GM19468 (cell line): Measurements from ENCODE around the gene BEND6.
"Not testable (repeated sequence)": the region's sequence is repeated elsewhere in the genome, so short reads cannot be mapped to it uniquely, and the experiment has no call there.

Experiments used
- ATAC-seq: cut with Tn5 transposase; IDR thresholded peaks from one replicate; pipeline ENCODE4 v1.9.1; 2021; ENCODE audit warnings: mild to moderate bottlenecking, moderate library complexity, moderate number of reproducible peaks; ENCODE audit not compliant: unreplicated experiment; ENCODE audit errors: extremely low read depth

The BEND6 gene

DNA sequence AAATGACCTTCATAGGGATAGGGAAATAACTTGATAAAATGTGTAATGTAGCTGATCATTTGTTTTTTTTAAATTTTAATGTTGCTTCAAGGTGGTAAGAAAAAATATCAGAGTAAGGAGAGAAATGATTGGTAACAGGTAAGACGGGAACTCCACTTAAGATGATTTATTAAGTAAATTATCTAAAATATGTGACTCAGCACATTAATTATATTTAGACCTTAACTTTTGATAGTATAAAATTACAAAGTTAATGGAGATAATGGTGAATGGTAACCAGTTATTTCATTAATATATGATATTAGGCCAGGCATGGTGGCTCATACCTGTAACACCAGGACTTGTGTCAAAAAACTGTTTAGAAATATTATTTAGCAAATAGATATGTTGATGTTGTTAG, 10.2 kb downstream of the BEND6 start:
- no peak for ATAC-seq

DNA sequence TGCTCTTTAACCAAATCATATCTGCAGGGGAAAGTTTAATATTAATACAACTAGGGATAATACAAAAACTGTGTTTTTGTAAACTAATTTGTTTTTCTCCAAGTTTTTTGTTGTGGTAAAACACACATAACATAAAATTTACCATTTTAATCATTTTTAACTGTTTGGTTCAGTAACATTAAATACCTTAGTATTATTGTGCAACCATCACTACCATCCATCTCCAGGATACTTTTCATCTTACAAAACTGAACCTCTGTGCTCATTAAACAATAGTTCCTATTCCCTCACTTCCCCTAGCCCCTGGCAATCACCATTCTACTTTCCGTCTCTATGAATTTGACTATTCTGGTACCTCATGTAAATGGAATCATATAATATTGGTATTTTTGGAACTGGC, 15.9 kb downstream of the BEND6 start:
- ATAC-seq, result no peak

DNA sequence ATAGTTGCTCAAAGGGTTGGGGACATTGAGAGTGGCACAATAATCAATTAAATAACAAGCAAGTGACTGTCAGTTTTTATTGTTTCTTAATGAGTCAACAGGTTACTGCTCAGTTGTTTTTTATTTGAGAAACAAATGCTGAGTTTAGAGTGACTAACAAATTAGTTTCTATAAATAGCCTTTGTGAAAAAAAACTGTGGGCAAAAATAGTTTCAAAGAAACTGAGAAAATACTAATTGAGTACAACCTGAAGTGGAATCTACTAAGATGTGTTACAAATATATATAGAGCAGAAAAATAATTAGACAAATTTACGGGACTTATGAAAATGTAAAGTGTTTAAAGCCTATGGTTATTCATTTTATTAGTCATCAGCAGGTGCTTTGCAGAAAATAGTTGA, 22.3 kb downstream of the BEND6 start:
- no peak for ATAC-seq

DNA sequence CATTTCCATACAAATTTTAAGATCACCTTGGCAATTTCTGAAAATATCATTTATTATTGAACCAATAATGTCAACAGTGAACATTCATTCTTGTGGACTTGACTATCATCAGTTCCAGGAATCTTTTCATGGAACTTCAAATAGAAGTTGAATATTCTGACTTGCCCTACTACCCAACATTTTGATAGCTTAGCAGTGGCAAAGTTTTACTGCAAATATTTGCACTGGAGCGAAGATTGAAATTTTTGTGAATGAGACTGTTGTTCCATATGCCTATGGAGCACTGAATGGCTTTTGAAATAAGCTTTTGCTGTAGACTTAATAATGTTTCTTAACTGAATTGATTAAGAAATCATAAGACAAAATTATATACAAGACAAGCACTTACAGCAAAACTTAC, 23.6 kb downstream of the BEND6 start:
- no peak for ATAC-seq

DNA sequence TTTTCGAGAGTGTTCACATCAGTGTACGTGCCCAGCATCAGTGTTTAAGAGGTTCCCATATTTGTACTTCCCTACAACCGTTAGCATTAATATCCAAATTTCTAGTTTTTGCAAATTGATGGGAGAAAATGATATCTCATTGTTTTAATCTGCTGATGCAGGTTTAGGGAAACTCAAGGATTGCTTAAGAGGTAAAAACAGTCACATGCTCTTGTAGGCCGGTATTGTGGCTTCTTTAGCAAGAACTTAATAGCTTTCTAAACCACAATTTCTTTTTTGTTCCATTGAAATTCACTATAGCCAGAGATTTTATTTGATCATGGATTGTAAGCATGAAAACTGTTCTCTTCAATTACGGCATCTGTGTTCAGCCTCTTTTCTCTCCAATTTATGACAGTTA, 29.5 kb downstream of the BEND6 start:
- no peak for ATAC-seq

DNA sequence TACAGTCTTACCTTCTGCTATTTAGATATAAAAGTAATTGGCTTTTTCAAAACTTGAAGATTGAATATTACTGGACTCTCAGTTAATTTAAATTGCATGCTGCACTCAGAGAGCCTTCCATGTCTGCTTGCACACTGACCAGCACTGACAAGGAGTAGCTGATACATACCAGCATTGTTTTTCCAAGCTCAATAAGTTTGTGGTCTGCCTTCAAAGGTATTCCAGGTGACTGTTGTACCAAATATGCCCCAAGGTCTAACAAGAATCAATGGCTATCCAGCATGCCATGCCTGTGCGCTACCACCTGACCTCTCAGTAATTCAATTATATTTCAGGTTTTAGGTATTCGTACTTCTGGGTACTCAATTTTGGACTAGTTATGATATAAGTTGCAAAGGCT, 30.0 kb downstream of the BEND6 start:
- no peak for ATAC-seq

DNA sequence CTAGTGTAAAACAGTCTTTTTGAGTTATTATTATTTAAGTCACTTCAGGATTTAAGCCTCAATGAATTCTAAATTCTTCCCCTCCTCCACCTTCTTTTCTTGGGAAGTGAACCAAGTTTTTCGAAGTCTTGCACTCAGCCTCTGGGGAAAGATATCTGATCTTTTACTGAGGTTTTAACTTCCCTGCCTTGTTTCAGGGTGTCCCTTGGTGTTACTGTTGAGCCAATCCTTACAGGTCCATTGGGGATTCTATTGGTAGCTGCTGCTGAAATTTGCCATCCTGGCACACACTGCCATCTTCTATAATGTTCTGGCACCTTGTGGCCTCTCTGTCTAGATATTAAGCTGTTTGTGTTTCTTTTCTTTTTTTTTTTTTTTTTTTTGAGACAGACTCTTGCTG, 31.7 kb downstream of the BEND6 start:
- no peak for ATAC-seq

DNA sequence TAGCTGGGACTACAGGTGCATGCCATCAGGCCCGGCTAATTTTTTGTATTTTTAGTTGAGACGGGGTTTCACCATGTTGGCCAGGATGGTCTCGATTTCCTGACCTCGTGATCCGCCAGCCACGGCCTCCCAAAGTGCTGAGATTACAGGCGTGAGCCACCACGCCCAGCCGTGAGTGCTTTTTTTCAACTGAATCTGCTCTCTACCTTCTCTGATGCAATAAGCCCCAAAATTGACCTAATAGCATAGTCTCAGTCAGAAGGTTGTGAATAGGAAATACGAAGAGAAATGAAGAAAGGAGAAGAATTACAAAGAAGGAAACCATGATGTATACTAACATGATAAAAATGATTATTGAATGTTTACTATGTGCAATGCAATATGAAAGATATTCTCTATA, 33.2 kb downstream of the BEND6 start:
- ATAC-seq, result no peak

DNA sequence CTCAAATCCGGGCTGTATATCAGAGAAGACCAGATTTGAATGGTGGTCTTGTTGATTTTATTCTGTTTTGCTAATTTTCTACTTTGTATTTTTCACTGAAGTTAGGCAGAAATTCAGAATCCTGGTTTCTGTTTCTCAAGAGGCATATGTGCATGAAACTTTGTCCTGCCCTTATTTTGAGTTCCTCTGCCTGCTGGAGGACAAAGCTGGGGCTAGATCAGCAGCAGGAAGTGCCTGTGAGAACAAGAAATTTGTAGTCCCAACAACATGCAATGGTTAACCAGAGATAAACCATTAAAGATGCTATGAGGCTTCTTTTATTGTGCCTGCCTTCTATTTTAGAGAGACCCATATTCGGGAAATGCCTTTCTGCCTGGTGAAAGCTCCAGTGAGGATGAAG, 37.1 kb downstream of the BEND6 start:
- ATAC-seq, result no peak

DNA sequence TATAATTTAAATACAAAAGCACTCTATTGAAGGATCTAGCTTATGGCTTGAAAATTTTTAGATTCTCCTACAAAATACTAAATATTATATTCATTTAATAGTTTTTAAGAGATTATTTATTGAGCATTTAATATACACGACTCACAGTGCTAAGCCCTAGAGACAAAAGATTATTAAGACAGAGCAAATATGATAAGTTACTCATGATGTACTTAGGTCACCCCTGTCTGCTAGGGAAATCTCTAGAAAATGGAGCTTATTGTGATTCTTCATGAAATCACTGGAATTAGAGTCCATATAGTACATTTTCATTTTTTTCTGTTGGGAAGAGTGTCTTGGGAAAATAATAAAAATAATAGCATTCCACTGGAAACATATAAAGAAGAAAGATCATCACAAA, 37.8 kb downstream of the BEND6 start:
- ATAC-seq, result no peak

DNA sequence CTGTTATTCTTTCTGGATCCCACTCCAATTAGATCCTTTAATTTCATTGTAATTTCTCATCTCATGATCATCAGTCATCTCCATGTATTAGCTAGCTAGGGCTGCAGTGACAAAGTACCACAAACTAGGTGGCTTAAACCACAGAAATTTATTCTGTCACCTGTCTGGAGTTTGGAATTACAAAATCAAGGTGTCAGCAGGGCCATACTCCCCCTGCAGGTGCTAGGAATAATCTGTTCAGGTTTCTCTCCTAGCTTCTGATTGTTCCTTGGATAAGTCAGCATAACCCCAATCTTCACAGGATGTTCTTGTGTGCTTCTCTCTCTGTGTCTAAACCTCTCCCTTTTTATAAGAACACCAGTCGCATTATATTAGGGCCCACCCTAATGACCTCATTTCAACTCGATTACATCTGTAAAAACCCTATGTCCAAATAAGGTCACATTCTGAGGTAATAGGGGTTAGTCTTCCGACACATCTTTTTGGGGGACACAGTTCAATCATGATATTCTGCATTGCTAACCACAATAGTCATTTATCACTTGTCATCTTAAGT, 40.5 kb downstream of the BEND6 start:
- ATAC-seq, result no peak

DNA sequence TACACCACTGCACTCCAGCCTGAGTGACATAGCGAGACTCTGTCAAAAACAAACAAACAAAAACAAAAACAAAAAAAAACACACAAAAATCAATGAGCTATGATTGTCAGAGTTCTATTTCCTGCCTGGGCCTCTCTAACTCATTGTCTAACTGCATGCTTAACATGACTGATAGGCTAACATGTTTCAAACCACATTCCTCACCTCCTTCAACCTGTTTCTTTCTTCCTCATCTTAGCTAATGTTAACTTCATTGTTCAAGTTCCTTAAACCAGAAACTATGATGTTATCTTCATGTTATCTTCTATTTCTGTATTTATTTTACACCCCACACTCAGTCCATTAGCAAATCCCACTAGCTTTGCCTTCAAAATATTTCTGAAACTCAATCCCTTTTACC, 41.5 kb downstream of the BEND6 start:
- no peak for ATAC-seq

DNA sequence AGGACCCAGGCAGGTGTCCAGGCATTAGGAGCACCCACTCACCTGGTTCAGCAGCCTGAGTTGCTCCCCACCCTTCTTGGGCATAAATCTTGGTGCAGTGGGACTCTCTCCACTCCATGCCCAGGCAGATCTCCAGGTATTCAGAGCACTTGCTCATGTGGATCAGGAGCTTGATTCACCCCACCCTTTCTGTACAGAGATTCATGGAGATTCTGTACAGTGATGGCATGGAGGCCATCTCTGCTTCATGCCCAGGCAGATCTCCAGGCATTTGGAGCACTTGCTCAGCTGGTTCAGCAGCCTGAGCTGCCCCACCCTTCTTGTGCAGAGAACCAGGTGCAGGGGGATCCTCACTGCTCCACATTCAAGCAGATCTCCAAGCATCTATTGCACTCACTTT, 44.1 kb downstream of the BEND6 start:
- no peak for ATAC-seq

DNA sequence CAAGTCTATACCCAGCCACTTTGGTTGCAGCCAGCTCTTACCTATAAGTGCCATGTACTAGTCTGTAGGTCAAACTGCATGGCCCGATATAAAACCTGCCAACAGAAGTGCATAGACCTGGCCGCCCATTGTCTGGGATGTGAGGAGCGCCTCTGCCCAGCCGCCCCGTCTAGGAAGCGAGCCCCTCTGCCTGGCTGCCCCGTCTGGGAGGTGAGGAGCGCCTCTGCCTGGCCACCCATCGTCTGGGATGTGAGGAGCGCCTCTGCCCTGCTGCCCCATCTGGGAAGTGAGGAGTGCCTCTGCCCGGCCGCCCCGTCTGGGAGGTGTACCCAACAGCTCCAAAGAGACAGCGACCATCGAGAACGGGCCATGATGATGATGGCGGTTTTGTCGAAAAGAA, 44.8 kb downstream of the BEND6 start:
- ATAC-seq, result not testable (repeated sequence)

DNA sequence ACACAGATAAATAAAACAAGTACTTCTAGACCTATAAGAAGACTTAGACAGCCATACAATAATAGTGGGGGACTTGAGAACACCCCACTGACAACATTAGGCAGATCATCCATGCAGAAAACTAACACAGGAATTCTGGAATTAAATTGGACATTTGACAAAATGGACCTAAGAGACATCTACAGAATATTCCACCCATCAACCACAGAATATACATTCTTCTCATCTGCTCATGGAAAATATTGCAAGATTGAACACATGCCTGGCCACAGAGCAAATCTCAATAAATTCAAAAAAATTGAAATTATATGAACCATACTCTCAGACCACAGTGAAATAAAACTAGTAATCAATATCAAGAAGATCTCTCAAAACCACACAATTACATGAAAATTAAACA, 47.3 kb downstream of the BEND6 start:
- no peak for ATAC-seq

DNA sequence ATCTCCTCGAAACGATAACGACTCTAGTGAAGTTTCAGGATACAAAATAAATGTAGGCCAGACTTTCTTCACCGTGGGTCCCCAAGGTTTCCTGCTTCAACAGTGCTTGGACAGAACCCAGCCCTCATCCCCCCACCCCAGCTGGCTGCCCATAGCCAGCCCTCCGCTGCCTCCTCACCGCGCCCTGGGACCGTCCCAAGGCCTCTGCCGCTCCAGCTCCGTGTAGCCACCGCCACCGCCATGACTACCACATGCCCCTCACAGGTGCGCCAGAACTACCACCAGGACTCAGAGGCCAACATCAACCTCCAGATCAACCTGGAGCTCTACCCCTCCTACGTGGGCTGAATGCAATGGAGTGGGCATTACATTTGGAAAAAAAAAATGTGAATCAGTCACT, 49.4 kb downstream of the BEND6 start:
- ATAC-seq, result no peak

DNA sequence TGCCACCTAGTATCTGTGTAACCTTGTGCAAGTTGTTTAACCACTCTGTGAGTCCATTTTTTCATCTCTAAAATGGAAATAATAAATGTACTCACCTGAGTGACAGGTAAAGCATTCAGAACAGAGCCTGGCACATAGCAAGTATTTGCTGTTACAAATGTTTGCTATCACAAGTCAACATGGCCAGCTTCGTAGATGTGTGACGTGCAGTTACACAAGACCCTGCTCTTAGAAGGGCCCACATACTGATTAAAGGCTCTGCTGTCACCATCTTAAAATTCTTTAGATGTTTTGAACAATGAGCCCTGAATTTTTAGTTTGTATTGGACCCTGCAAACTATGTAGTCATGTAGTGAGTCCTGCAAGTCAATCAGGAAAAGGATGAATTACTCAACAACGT, 51.2 kb downstream of the BEND6 start:
- no peak for ATAC-seq

DNA sequence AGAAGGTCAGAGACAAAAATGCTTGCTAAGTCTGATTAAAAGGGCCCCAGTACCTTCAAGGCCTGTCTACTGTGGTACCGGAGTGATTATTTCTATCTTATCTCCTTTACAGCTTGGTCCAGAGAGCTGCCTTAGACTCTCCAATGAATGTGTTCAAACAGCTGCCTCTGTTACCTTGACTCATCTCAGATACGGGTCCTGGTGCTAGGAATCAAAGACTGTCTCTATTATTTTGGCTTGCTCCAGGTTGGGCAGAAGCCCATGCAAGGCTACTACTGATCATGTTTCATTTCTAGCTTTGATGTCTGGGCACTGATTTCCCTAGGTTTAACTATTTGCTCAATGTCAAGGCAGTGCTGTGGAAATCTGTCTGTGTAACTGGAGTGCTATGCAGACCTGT, 53.2 kb downstream of the BEND6 start:
- not testable (repeated sequence) for ATAC-seq

DNA sequence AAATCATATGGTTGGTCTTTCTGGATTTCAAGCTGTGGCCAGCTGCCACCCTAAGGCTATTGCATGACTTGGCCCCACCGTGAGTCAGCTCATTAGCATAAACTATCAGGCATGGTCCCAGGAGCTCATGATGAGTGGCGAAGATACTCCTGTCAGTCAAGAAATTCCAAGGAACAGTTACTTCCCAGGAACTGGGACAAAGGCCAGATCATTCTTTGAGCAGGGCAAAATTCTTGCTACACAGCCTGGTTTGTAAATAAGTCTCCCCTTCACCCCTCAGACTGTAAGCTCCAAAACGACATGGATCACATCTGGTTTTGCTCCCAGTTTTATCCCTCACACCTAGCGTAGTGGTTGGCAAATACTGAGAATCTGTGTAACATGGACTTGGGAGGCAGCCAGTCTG, 58.6 kb downstream of the BEND6 start:
- ATAC-seq, result no peak

DNA sequence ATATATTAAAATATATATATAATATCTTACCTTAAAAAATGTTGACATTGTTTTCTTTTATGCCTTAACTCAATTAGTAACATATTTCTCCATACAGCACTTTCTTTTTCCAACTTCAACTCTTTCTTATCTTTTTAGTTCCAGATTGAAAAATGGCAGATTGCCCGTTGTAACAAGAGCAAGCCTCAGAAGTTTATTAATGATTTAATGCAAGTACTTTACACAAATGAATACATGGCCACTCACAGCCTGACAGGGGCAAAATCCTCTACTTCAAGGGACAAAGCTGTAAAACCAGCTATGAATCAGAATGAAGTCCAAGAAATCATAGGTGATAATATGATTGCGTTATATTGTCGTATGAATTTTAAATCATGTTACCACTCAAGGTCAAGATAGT, 62.2 kb downstream of the BEND6 start:
- no peak for ATAC-seq

DNA sequence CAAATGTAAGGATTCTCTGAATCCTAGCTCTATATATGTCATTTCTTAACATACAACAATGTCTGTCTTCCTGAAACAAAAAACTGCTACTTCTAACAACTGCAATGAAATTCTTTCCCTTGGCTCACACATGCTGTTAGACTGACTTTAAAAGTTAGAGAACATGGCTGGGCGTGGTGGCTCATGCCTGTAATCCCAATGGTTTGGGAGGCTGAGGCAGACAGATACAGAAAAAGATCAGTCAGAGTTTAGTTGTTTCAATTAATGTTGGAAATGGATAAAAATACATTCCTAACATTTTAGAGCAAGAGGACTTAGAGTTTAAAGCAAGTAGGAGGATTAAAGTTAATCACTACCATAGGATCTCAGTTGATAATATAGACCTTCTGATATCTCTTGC, 62.9 kb downstream of the BEND6 start:
- no peak for ATAC-seq

DNA sequence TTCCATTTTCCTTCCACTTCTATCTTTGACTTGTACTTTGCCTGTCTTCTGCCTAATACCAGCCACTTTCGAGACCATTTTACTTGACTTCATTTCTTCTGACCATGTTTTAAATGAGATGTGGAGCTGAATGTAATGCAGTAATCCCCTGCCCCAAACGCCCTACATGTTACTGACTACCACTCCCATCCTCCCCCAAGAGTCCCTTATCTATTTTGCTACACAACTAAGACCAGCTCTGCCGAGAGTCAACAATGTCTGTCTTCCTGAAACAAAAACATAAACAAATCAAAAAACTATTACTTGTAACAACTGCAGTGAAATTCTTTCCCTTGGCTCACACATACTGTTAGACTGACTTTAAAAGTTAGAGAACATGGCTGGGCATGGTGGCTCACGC, 64.5 kb downstream of the BEND6 start:
- ATAC-seq, result no peak

DNA sequence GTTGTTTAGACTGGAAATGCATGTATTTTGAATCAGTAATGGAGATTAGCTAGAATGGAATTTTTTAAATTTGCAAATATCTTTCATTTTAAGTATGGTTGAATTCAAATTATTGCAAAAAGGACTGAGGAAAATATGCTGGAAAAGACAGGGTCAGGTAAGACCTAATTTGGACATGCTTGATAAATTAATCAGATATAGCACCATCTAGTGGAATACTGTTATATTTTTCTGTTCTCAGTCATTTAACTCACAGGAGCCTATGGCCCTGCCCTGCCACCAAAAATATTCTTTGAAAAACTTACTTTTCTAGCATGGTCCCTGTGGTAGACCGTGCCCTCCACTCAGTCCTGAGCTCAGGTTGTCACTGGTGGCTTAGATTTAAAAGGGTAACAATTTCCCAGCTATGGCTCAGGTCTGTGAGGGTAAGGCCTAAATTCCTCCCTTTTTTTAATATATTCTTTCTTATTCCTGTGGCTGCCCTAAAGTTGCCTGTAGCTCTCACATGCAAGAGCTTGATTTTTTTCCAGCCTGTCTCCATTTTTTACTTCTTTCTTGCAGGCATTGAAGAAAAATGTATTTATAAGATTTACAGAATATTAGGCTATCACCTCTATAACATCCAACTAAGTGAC, 66.3 kb downstream of the BEND6 start:
- ATAC-seq, result peak; percentile 76
